Measurements from ENCODE around the gene CCDC81. TPM values are rescaled to one million over a fixed set of nuclear protein-coding genes. Genes with fewer than 3 reads are reported as not detected.

CCDC81 gene
- total and polyA plus RNA-seq, 11 donors = 0.17 to 1.2 (median 0.34) TPM; not detected in 1

DNA sequence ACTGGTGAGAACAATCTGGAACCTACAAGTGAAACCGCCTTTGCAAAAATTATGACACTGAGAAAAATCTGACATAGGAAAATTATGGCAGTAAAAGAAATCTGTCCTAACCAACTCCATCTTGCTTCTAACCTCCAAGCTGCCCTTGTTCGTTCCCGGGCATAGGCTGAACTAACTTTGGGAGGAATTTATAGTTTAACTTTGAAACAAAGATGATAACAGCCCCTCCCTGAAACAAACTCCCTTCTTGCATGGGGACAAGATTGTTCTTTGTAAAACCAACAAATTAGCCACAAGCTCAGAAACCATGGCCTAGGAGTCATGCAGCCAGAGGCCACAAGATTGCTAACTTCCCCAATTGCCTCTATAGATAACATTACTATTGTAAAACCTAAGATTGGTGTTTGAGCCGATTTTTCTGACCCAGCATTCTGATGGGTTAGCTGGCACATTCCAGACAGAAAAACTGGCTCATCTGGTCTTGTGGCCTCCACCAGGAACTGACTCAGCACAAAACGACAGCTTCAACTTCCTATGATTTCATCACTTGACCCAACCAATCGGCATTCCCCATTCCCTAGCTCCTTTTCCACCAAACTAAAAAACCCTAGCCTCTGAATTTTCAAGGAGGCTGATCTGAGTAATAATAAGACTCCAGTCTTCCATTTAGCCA is 3.6 kb upstream of the CCDC81 start:
- ATAC-seq (no peak), DNase-seq (no peak)
- no peak overlapping the region for H3K4me3 ChIP-seq
- H3K4me1 ChIP-seq = peaks cover 0 to 7% (median 0%) of the 10 kb centered on the region in 12 donors
- TF ChIP-seq, protein P1, sequence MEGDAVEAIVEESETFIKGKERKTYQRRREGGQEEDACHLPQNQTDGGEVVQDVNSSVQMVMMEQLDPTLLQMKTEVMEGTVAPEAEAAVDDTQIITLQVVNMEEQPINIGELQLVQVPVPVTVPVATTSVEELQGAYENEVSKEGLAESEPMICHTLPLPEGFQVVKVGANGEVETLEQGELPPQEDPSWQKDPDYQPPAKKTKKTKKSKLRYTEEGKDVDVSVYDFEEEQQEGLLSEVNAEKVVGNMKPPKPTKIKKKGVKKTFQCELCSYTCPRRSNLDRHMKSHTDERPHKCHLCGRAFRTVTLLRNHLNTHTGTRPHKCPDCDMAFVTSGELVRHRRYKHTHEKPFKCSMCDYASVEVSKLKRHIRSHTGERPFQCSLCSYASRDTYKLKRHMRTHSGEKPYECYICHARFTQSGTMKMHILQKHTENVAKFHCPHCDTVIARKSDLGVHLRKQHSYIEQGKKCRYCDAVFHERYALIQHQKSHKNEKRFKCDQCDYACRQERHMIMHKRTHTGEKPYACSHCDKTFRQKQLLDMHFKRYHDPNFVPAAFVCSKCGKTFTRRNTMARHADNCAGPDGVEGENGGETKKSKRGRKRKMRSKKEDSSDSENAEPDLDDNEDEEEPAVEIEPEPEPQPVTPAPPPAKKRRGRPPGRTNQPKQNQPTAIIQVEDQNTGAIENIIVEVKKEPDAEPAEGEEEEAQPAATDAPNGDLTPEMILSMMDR (IDR thresholded peaks at IDR 0.05) = no peak
- TF ChIP-seq POLR2A (IDR thresholded peaks at IDR 0.05) = no peak
- H3K27ac ChIP-seq = no peak overlapping the region
- no peaks in the 10 kb centered on the region for H3K36me3 ChIP-seq
- H3K27me3 ChIP-seq = no peaks in the 10 kb centered on the region
- intact Hi-C loops (cut with DNase I) = no loop called here
- no peaks in the 10 kb centered on the region for H3K9me3 ChIP-seq
- WGBS, 4 donors = 71 to 79% (median 77%) methylated on average over 6 of the region's 6 CpGs

DNA sequence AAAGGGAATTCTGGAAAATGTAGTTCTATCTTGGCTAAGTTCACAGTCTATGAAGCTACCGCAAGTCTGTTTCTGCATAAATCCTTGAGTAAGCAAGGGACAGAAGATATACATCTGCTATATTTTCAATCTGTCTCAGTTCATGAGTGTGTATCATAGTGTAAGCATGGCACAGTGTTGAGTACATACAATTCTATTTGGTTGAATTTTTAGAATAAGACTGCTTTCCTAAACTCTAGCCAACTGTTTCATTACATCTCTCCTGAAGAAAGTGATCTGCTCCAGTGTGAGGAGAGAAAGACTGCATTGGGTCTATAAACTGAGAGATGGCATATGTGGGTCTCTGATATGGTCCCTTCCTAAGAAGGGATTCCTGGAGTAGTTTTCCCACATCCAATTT is 2.6 kb upstream of the CCDC81 start:
- 99 to 100% (median 99%) methylated on average over 1 of the region's 1 CpG for whole genome bisulfite sequencing, 4 donors
- H3K4me3 ChIP-seq = no peak overlapping the region
- no peaks in the 10 kb centered on the region for H3K36me3 ChIP-seq

DNA sequence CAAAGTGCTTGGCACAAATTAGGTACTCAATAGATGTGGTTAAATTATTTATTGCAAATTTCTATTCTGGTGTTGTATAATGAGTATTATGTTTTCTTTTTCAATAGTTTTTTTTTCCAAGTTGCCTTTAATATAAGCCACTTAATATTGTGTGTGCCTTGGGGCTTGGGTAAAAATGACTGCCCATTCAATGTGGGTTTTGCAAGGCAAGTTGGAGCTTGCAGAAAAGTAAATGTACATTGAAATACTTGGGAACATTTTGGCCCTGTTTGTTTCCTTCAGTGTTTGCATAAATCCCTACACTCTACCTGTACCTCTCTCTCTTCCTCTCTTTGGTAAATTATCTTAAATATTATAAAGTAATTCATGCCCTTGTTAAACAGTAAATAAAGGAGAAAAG is 2.1 kb upstream of the CCDC81 start:
- no peak for ATAC-seq

More for the DNA sequence above, 2.6 kb upstream of the CCDC81 start:
- Histone ChIP-seq H3K27me3 (no peaks in the 10 kb centered on the region), H3K4me1 (peaks cover 0 to 7% (median 0%) of the 10 kb centered on the region in 12 donors), H3K9me3 (peaks cover 0 to 6% (median 0%) of the 10 kb centered on the region in 12 donors), H3K27ac (no peak overlapping the region)
- TF ChIP-seq, protein P1 (IDR thresholded peaks at IDR 0.05) = no peak
- no peak for TF ChIP-seq POLR2A (IDR thresholded peaks at IDR 0.05)
- no peak for ATAC-seq
- intact Hi-C loops (cut with DNase I) = no loop called here
- DNase-seq = no peak

DNA sequence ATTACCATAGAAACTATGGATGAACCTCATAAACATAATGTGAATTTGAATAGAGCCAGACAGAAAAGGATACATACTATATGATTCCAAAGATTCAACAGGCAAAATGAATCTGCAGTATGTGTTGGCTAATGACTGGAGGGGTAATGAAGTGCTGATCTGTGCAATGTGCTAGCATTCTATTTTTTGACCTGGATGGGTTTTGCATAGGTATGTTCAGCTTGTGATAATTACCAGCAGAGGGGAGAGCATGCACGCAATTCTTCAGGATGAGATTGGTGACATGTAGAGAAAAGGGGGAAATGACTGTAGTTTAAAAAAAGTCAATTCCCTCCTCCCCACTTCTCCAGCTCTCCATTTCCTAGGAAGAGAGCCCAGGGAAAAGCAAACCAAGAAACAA is 618 bp upstream of the CCDC81 start:
- H3K9me3 ChIP-seq = peaks cover 0 to 10% (median 0%) of the 10 kb centered on the region in 12 donors
- H3K4me3 ChIP-seq = peak overlapping the region in 5 of 12 donors; percentile 17 to 43 (median 27)
- no peaks in the 10 kb centered on the region for H3K27me3 ChIP-seq
- peaks cover 0 to 7% (median 0%) of the 10 kb centered on the region in 12 donors for H3K4me1 ChIP-seq
- ATAC-seq = no peak
- H3K27ac ChIP-seq = no peak overlapping the region
- DNase-seq = no peak
- H3K36me3 ChIP-seq = no peaks in the 10 kb centered on the region
- TF ChIP-seq, protein P1 (IDR thresholded peaks at IDR 0.05) = no peak
- TF ChIP-seq POLR2A (IDR thresholded peaks at IDR 0.05) = no peak
- WGBS, 4 donors = 18 to 36% (median 26%) methylated on average over 1 of the region's 1 CpG
- intact Hi-C loops (cut with DNase I) = no loop called here

More for the DNA sequence above, 2.1 kb upstream of the CCDC81 start:
- no peaks in the 10 kb centered on the region for H3K27me3 ChIP-seq
- peaks cover 0 to 7% (median 0%) of the 10 kb centered on the region in 12 donors for H3K4me1 ChIP-seq
- no peaks in the 10 kb centered on the region for H3K36me3 ChIP-seq
- no peak overlapping the region for H3K4me3 ChIP-seq
- H3K27ac ChIP-seq = no peak overlapping the region
- intact Hi-C loops (cut with DNase I) = no loop called here
- H3K9me3 ChIP-seq = peaks cover 0 to 10% (median 0%) of the 10 kb centered on the region in 12 donors
- DNase-seq = no peak
- TF ChIP-seq POLR2A (IDR thresholded peaks at IDR 0.05) = no peak
- TF ChIP-seq, protein P1 (IDR thresholded peaks at IDR 0.05) = no peak
